ENCODE data around the gene ROMO1.

The ROMO1 gene

GRCh38 chr20:35662551-35662950 is 36.7 kb upstream of the ROMO1 start:
- Histone ChIP-seq H3K27ac (ENCODE audit: extremely low read depth, low read depth, low read length) (no peak overlapping the region), H3K4me1 (ENCODE audit: control insufficient read depth, insufficient read depth, low read length) (peaks cover 16% of the 10 kb centered on the region), H3K4me3 (ENCODE audit: low read depth, low read length) (peak overlapping the region; percentile 87), H3K9me3 (ENCODE audit: control insufficient read depth, insufficient read depth, low read depth, low read length) (no peaks in the 10 kb centered on the region), H3K36me3 (ENCODE audit: control insufficient read depth in 2 of 2, insufficient read depth in 1 of 2, low read length in 2 of 2) (peaks cover 0 to under 1% of the 10 kb centered on the region in 2 experiments; a peak in 1 of 3 replicates)
- TF ChIP-seq OVOL3 (tag by site-specific recombination; IDR thresholded peaks at IDR 0.05): no peak
- TF ChIP-seq KLF7 (tag by site-specific recombination; IDR thresholded peaks at IDR 0.05; ENCODE audit: borderline replicate concordance): no peak
- no peak for TF ChIP-seq ZBTB7A (tag by site-specific recombination; IDR thresholded peaks at IDR 0.05; ENCODE audit: low read depth)
- no peak for TF ChIP-seq ZNF776 (tag by site-specific recombination; IDR thresholded peaks at IDR 0.05; ENCODE audit: borderline replicate concordance)
- TF ChIP-seq ZNF701 (tag by site-specific recombination; IDR thresholded peaks at IDR 0.05): no peak
- no peak for TF ChIP-seq ZNF146 (tag by site-specific recombination; IDR thresholded peaks at IDR 0.05)
- no peak for TF ChIP-seq HOXA7 (CRISPR knock-in tag; IDR thresholded peaks at IDR 0.05; ENCODE audit: borderline replicate concordance)
- no peak for TF ChIP-seq ZNF341 (tag by site-specific recombination; IDR thresholded peaks at IDR 0.05; ENCODE audit: low read depth)
- no peak for TF ChIP-seq ELK4 (IDR thresholded peaks at IDR 0.05; ENCODE audit: borderline replicate concordance, low read depth, low read length)
- CTCF ChIA-PET: no interaction called here
- POLR2A ChIA-PET: interaction anchor here (1.6 to 3.2 kb wide), 2 partner anchors 43 to 207 kb away, joined by 5 to 13 read pairs; partner anchors contain the start of gene CEP250

GRCh38 chr20:35663516-35664465 is 35.4 kb upstream of the ROMO1 start:
- peaks cover 15% of the 10 kb centered on the region for H3K4me1 ChIP-seq (ENCODE audit: control insufficient read depth, insufficient read depth, low read length)
- ChIA-PET POLR2A (interaction anchor here (0.5 to 3.2 kb wide), 13 partner anchors 12 to 290 kb away, joined by 3 to 16 read pairs (median 6); partner anchors contain the start of genes CEP250, NFS1, RBM39 and ROMO1), CTCF (interaction anchor here (0.7 kb wide), 1 partner anchor 336 kb away, joined by 5 read pairs; no protein-coding TSS in a partner anchor)
- H3K9me3 ChIP-seq (ENCODE audit: control insufficient read depth, insufficient read depth, low read depth, low read length): no peaks in the 10 kb centered on the region
- peaks cover 6 to 7% of the 10 kb centered on the region in 2 experiments for H3K36me3 ChIP-seq (ENCODE audit: control insufficient read depth in 2 of 2, insufficient read depth in 1 of 2, low read length in 2 of 2)
- H3K4me3 ChIP-seq (ENCODE audit: low read depth, low read length): peak overlapping the region; percentile 87
- H3K27ac ChIP-seq (ENCODE audit: extremely low read depth, low read depth, low read length): peak overlapping the region; percentile 88
- no peak for TF ChIP-seq ZNF558 (tag by site-specific recombination; IDR thresholded peaks at IDR 0.05)
- no peak for TF ChIP-seq ZNF157 (tag by site-specific recombination; IDR thresholded peaks at IDR 0.05)
- TF ChIP-seq PRDM1 (tag by site-specific recombination; IDR thresholded peaks at IDR 0.05): no peak
- no peak for TF ChIP-seq PRDM2 (tag by site-specific recombination; IDR thresholded peaks at IDR 0.05; ENCODE audit: borderline replicate concordance)
- TF ChIP-seq ZNF362 (tag by site-specific recombination; IDR thresholded peaks at IDR 0.05): no peak
- TF ChIP-seq HOXD13 (CRISPR knock-in tag; IDR thresholded peaks at IDR 0.05; ENCODE audit: borderline replicate concordance): no peak
- no peak; the same call in none of the 2 replicates for TF ChIP-seq ZNF18 (tag by site-specific recombination; IDR thresholded peaks at IDR 0.05)
- TF ChIP-seq ZNF837 (tag by site-specific recombination; IDR thresholded peaks at IDR 0.05): 0 out of 2 replicates have a peak, but pooled peaks have one; percentile 9
- no peak; the same call in 1 of the 2 replicates for TF ChIP-seq YY1 (tag by site-specific recombination; IDR thresholded peaks at IDR 0.05)
- TF ChIP-seq ZNF140 (tag by site-specific recombination; IDR thresholded peaks at IDR 0.05): no peak
- peak; percentile 55; the same call in 1 of the 2 replicates for TF ChIP-seq PRDM6 (tag by site-specific recombination; IDR thresholded peaks at IDR 0.05)
